ENCODE measurements around the gene SRGAP2C.
"Not testable (repeated sequence)": the region's sequence is repeated elsewhere in the genome, so short reads cannot be mapped to it uniquely, and the experiment has no call there.

Gene SRGAP2C

DNA sequence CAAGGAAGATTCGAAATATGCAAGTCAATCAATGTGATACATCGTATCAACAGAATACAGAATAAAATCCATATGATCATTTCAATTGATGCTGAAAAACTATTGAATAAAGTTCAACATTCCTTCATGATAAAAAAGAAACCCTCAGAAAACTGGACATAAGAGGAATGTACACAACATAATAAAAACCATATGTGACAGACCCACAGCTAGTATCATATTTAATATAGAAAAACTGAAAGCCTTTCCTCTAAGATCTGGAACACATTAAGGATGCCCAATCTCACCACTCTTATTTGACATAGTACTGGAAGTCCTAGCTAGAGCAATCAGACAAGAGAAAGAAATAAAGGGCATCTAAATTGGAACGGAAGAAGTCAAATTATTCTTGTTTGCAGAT lies 254.1 kb downstream of the SRGAP2C start:
- H3K9me3 ChIP-seq; H3K4me3 ChIP-seq (ENCODE audit: low read depth in 1 of 2, low read length in 1 of 2); H3K27me3 ChIP-seq; H3K36me3 ChIP-seq; H3K4me1 ChIP-seq (ENCODE audit: control insufficient read depth in 1 of 2, insufficient read depth in 1 of 2, low read depth in 1 of 2, low read length in 1 of 2); H3K27ac ChIP-seq: not testable (repeated sequence)

DNA sequence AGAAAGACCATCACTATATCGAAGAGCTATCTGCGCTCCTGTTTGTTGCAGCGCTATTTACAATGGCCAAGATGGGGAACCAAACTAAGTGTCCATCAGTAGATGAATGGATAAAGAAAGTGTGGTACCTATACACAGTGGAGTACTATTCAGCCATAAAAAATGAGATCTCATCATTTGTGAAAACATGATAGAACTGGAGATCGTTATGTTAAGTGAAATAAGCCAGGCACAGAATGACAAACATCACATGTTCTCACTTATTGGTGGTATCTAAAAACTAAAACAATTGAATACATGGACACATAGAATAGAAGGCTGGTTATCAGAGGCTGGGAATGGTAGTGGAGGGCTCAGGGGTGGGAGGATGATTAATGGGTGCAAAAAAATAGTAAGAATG lies 256.2 kb downstream of the SRGAP2C start:
- no peaks in the 10 kb centered on the region for H3K27me3 ChIP-seq
- no peak overlapping the region for H3K4me3 ChIP-seq (ENCODE audit: low read depth in 1 of 2, low read length in 1 of 2)
- no peak overlapping the region for H3K27ac ChIP-seq
- no peaks in the 10 kb centered on the region for H3K9me3 ChIP-seq
- no peaks in the 10 kb centered on the region for H3K4me1 ChIP-seq (ENCODE audit: control insufficient read depth in 1 of 2, insufficient read depth in 1 of 2, low read depth in 1 of 2, low read length in 1 of 2)
- TF ChIP-seq, protein P1, sequence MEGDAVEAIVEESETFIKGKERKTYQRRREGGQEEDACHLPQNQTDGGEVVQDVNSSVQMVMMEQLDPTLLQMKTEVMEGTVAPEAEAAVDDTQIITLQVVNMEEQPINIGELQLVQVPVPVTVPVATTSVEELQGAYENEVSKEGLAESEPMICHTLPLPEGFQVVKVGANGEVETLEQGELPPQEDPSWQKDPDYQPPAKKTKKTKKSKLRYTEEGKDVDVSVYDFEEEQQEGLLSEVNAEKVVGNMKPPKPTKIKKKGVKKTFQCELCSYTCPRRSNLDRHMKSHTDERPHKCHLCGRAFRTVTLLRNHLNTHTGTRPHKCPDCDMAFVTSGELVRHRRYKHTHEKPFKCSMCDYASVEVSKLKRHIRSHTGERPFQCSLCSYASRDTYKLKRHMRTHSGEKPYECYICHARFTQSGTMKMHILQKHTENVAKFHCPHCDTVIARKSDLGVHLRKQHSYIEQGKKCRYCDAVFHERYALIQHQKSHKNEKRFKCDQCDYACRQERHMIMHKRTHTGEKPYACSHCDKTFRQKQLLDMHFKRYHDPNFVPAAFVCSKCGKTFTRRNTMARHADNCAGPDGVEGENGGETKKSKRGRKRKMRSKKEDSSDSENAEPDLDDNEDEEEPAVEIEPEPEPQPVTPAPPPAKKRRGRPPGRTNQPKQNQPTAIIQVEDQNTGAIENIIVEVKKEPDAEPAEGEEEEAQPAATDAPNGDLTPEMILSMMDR (IDR thresholded peaks at IDR 0.05) = no peak
- no peaks in the 10 kb centered on the region for H3K36me3 ChIP-seq

Measured in neutrophil (primary cell).